Neuron (in vitro differentiated cells): ENCODE data around the gene SNRPB.

Experiments
- H2AFZ ChIP-seq: one replicate; pipeline ENCODE4 v1.6.1; 2013; ENCODE audit warnings: low read depth, mild to moderate bottlenecking, inconsistent platforms, low read length, moderate library complexity
- H3K27me3 ChIP-seq: one replicate; pipeline ENCODE4 v1.6.1; 2013; ENCODE audit warnings: low read length; ENCODE audit not compliant: insufficient read depth
- H3K36me3 ChIP-seq: one replicate; pipeline ENCODE4 v1.6.1; 2013; ENCODE audit warnings: low read length; ENCODE audit not compliant: insufficient read depth
- H3K4me1 ChIP-seq: one replicate; pipeline ENCODE4 v1.6.1; 2013; ENCODE audit warnings: low read length; ENCODE audit not compliant: insufficient read depth
- H3K4me3 ChIP-seq: 2 replicates; pipeline ENCODE4 v1.5.1; 2013; ENCODE audit warnings: mild to moderate bottlenecking, low read length, moderate library complexity
- H3K9me3 ChIP-seq: one replicate; pipeline ENCODE4 v1.6.1; 2013; ENCODE audit warnings: low read length

Gene SNRPB

GRCh38 chr20:2431185-2431584 lies 39.4 kb downstream of the SNRPB start:
- H3K27me3 ChIP-seq, result no peaks in the 10 kb centered on the region
- no peak overlapping the region for H3K4me3 ChIP-seq
- H3K4me1 ChIP-seq, result peaks cover 4% of the 10 kb centered on the region
- H3K36me3 ChIP-seq, result no peaks in the 10 kb centered on the region
- H3K9me3 ChIP-seq, result no peaks in the 10 kb centered on the region
- no peak overlapping the region for H2AFZ ChIP-seq

DNA sequence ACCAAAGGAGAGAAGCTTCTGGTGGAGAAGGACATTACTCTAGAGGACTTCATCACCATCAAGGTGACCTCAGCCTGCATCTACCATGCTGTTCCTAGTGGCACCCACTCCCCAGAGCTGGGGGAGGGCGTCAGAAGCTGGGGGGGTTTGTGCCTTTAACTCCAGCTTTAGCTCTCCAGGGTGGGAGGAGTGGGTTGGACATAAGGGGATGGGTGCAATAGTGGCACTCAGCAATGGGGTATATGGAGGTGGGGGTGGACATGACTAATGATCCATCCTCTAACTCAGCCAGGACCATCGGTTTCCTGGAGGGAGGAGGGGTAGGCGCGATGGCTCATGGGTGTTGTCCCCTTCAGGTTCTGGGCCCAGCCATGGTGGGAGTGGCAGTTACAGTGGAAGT lies 40.1 kb downstream of the SNRPB start:
- Histone ChIP-seq H3K9me3 (no peaks in the 10 kb centered on the region), H3K4me1 (peaks cover 4% of the 10 kb centered on the region), H3K36me3 (no peaks in the 10 kb centered on the region), H3K4me3 (no peak overlapping the region), H2AFZ (no peak overlapping the region), H3K27me3 (no peaks in the 10 kb centered on the region)

DNA sequence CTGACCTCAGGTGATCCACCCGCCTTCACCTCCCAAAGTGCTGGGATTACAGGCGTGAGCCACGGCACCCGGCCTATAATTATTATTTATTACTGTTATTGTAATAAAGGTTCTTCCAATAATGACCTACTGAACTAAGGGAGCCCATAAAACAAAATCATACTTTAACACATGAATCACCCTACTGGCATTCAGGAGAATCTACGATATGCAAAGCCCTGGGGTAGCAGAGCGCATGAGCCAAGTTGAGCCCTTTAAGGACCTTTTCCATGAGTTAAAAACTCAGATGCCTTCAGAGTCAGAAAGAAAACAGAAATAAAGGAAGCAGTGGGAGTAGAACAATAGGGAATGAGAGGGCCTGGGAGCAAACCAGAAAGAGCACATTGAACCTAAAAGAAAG lies 41.5 kb downstream of the SNRPB start:
- no peak overlapping the region for H3K4me3 ChIP-seq
- no peaks in the 10 kb centered on the region for H3K36me3 ChIP-seq
- no peaks in the 10 kb centered on the region for H3K27me3 ChIP-seq
- no peaks in the 10 kb centered on the region for H3K9me3 ChIP-seq
- no peak overlapping the region for H2AFZ ChIP-seq
- peaks cover 4% of the 10 kb centered on the region for H3K4me1 ChIP-seq

GRCh38 chr20:2421247-2421646 lies 49.3 kb downstream of the SNRPB start:
- Histone ChIP-seq H3K4me3 (no peak overlapping the region), H2AFZ (no peak overlapping the region), H3K36me3 (no peaks in the 10 kb centered on the region), H3K9me3 (no peaks in the 10 kb centered on the region), H3K27me3 (peaks cover 4% of the 10 kb centered on the region), H3K4me1 (no peaks in the 10 kb centered on the region)

- no peaks in the 10 kb centered on the region for H3K4me1 ChIP-seq
- H3K9me3 ChIP-seq, result no peaks in the 10 kb centered on the region
- H3K4me3 ChIP-seq, result no peak overlapping the region
- no peaks in the 10 kb centered on the region for H3K36me3 ChIP-seq
- H3K27me3 ChIP-seq, result peaks cover 4% of the 10 kb centered on the region
- H2AFZ ChIP-seq, result no peak overlapping the region
Observed at GRCh38 chr20:2420510-2420909, 50.1 kb downstream of the SNRPB start.

- Histone ChIP-seq H2AFZ (no peak overlapping the region), H3K4me1 (no peaks in the 10 kb centered on the region), H3K4me3 (no peak overlapping the region), H3K27me3 (peaks cover 4% of the 10 kb centered on the region), H3K36me3 (no peaks in the 10 kb centered on the region), H3K9me3 (no peaks in the 10 kb centered on the region)
Observed at GRCh38 chr20:2418388-2418787, 52.2 kb downstream of the SNRPB start.

DNA sequence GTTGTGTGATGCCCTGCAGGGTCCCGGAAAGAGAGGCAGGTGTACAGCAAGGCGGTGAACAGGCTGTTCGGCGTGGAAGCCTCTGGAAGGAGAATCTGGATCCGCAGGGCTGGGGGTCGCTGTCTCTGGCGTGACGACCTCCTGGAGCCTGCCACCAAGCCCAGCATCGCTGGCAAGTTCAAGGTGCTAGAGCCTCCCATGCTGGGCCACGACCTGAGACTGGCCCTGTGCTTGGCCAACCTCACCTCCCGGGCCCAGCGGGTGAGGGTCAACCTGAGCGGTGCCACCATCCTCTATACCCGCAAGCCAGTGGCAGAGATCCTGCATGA lies 53.4 kb downstream of the SNRPB start:
- Histone ChIP-seq H3K4me3 (no peak overlapping the region), H3K36me3 (no peaks in the 10 kb centered on the region), H3K27me3 (peaks cover 4% of the 10 kb centered on the region), H2AFZ (no peak overlapping the region), H3K9me3 (no peaks in the 10 kb centered on the region), H3K4me1 (no peaks in the 10 kb centered on the region)

DNA sequence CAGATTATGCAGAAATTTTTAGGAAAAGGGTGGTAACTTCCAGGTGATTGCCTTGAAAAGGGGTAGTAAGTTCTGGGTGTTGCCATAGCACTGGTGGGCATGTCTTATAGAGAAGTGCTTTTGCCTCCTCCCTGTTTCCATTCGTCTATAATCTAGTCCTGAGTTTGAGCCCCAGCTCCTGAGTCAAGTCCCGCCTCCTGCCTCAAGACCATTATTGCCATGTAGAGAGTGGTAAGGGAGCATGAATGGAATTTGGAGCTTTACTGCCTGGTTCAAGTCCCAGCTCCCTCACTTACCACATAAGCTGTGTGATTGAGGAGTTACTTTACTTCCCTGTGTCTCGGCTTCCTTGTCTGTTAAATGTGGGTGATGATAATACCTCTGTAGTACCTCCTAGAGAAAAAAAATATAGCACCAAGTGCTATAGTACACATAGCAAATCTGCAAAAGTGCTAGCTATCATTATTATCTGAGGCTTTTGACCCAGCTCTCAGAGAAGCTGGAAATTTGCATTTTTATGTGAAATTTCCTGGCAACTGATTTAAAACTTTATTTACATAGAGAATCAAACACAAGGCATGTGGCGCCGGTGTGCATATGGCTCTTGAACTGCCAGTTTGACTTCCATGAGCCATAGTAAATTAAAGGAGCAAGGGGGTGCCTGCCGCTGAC lies 53.9 kb downstream of the SNRPB start:
- H3K4me1 ChIP-seq, result no peaks in the 10 kb centered on the region
- H3K27me3 ChIP-seq, result peaks cover 4% of the 10 kb centered on the region
- no peak overlapping the region for H2AFZ ChIP-seq
- no peaks in the 10 kb centered on the region for H3K36me3 ChIP-seq
- no peaks in the 10 kb centered on the region for H3K9me3 ChIP-seq
- H3K4me3 ChIP-seq, result no peak overlapping the region
